Astrocyte (in vitro differentiated cells and primary cell): ENCODE measurements around the gene MRPL4. TPM values are rescaled to one million over a fixed set of nuclear protein-coding genes. Genes with fewer than 3 reads are reported as not detected.
A peak's percentile ranks its signal among the peaks of the same experiment; 100 is the strongest.

ENCODE experiments used
- DNase-seq: peaks from one replicate; pipeline ENCODE4 v3.0.0-alpha.2; 2010; ENCODE audit warnings: low read depth
- FAIRE-seq: peaks from 2 replicates; lab custom pipeline; 2011; peaks lifted over from hg19 to GRCh38; lab: Jason Lieb, UNC
- H2AFZ ChIP-seq: 2 replicates; pipeline ENCODE4 v1.6.0; 2012; ENCODE audit warnings: low read depth, low read length, inconsistent platforms
- H3K27ac ChIP-seq: 2 replicates; pipeline ENCODE4 v1.5.1; 2011; ENCODE audit warnings: low read depth, low read length, inconsistent platforms
- H3K27me3 ChIP-seq: 2 replicates; pipeline ENCODE4 v1.6.0; 2011; ENCODE audit warnings: low read length, inconsistent platforms; ENCODE audit not compliant: insufficient read depth
- H3K36me3 ChIP-seq: 2 replicates; pipeline ENCODE4 v1.5.1; 2011; ENCODE audit warnings: low read length, inconsistent platforms; ENCODE audit not compliant: insufficient read depth
- H3K4me1 ChIP-seq: 2 replicates; pipeline ENCODE4 v1.5.1; 2011; ENCODE audit warnings: low read length, inconsistent platforms; ENCODE audit not compliant: insufficient read depth
- H3K4me2 ChIP-seq: 2 replicates; pipeline ENCODE4 v1.6.0; 2012; ENCODE audit warnings: low read length, inconsistent platforms
- H3K4me3 ChIP-seq: 2 replicates; pipeline ENCODE4 v1.5.1; 2011; ENCODE audit warnings: low read depth, mild to moderate bottlenecking, low read length, inconsistent platforms; ENCODE audit not compliant: insufficient read depth
- H3K79me2 ChIP-seq: 2 replicates; pipeline ENCODE4 v1.6.0; 2012; ENCODE audit warnings: mild to moderate bottlenecking, low read length, inconsistent platforms; ENCODE audit not compliant: insufficient read depth
- H3K9ac ChIP-seq: 2 replicates; pipeline ENCODE4 v1.6.0; 2012; ENCODE audit warnings: mild to moderate bottlenecking, low read length, inconsistent platforms
- H3K9me3 ChIP-seq: 2 replicates; pipeline ENCODE4 v1.5.1; 2012; ENCODE audit warnings: low read depth, mild to moderate bottlenecking, low read length, inconsistent platforms; ENCODE audit not compliant: insufficient read depth
- H4K20me1 ChIP-seq: 2 replicates; pipeline ENCODE4 v1.6.0; 2012; ENCODE audit warnings: low read length, inconsistent platforms; ENCODE audit not compliant: insufficient read depth
- H3K27ac Mint-ChIP-seq: one replicate; pipeline ENCODE4 v1.8.0; 2021; ENCODE audit warnings: mild to moderate bottlenecking, mixed read lengths; ENCODE audit not compliant: unreplicated experiment
- H3K27me3 Mint-ChIP-seq: one replicate; pipeline ENCODE4 v1.8.0; 2021; ENCODE audit warnings: low read depth, mixed read lengths; ENCODE audit not compliant: unreplicated experiment
- H3K36me3 Mint-ChIP-seq: one replicate; pipeline ENCODE4 v1.8.0; 2021; ENCODE audit warnings: low read depth, mixed read lengths; ENCODE audit not compliant: unreplicated experiment
- H3K4me1 Mint-ChIP-seq: one replicate; pipeline ENCODE4 v1.8.0; 2021; ENCODE audit warnings: low read depth, mixed read lengths; ENCODE audit not compliant: unreplicated experiment
- H3K4me3 Mint-ChIP-seq: one replicate; pipeline ENCODE4 v1.8.0; 2021; ENCODE audit warnings: mild to moderate bottlenecking, moderate library complexity, mixed read lengths; ENCODE audit not compliant: unreplicated experiment
- H3K9me3 Mint-ChIP-seq: one replicate; pipeline ENCODE4 v1.8.0; 2021; ENCODE audit warnings: mild to moderate bottlenecking, mixed read lengths; ENCODE audit not compliant: unreplicated experiment
- EZH2 ChIP-seq: IDR thresholded peaks from 2 replicates; pipeline ENCODE4 v1.6.1; 2012; ENCODE audit warnings: mild to moderate bottlenecking, low read length, inconsistent platforms; ENCODE audit not compliant: insufficient read depth
- total RNA-seq: library from RNA; stranded (reverse); gene quantifications from 2 replicates; pipeline ENCODE4 v1.2.1, GENCODE V29; 2021
- TF ChIP-seq, protein P1 (sequence below): IDR thresholded peaks from 2 replicates; pipeline ENCODE4 v1.5.1; 2011; ENCODE audit warnings: low read depth, mild to moderate bottlenecking, inconsistent platforms, low read length, moderate library complexity; ENCODE audit not compliant: insufficient read depth

The MRPL4 gene
- total RNA-seq, 1 donor from 2014 or later = 60.3 TPM

DNA sequence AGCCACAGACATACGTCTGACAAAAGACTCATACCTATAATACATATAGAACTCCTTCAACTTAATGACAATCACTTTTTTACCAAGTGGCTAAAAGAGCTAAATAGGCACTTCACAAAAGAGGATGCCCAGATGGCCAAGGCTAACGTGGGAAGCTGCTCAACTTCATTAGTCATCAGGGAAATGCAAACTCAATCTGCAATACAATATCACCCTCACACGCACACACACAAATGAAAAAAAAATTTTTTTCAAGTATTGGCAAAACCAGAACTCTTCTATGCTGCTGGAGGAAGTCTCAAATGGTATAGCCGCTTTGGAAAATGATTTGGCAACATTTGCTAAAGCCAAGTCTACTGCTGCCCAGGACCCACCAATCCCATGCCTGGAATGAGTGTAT lies 42.7 kb upstream of the MRPL4 start:
- Mint-ChIP-seq H3K9me3 (peaks cover 9% of the 10 kb centered on the region), H3K27me3 (peaks cover 3% of the 10 kb centered on the region), H3K4me1 (peaks cover 11% of the 10 kb centered on the region), H3K4me3 (no peak overlapping the region), H3K36me3 (peaks cover 2% of the 10 kb centered on the region), H3K27ac (peak overlapping the region; percentile 58)
- Histone ChIP-seq H3K4me2 (no peak overlapping the region), H3K9ac (no peak overlapping the region), H4K20me1 (no peaks in the 10 kb centered on the region), H3K4me1 (peaks cover 19% of the 10 kb centered on the region), H3K79me2 (no peaks in the 10 kb centered on the region), H2AFZ (no peak overlapping the region), H3K36me3 (no peaks in the 10 kb centered on the region), H3K9me3 (no peaks in the 10 kb centered on the region), H3K27me3 (no peaks in the 10 kb centered on the region), H3K27ac (no peak overlapping the region), H3K4me3 (no peak overlapping the region)
- TF ChIP-seq, protein P1, sequence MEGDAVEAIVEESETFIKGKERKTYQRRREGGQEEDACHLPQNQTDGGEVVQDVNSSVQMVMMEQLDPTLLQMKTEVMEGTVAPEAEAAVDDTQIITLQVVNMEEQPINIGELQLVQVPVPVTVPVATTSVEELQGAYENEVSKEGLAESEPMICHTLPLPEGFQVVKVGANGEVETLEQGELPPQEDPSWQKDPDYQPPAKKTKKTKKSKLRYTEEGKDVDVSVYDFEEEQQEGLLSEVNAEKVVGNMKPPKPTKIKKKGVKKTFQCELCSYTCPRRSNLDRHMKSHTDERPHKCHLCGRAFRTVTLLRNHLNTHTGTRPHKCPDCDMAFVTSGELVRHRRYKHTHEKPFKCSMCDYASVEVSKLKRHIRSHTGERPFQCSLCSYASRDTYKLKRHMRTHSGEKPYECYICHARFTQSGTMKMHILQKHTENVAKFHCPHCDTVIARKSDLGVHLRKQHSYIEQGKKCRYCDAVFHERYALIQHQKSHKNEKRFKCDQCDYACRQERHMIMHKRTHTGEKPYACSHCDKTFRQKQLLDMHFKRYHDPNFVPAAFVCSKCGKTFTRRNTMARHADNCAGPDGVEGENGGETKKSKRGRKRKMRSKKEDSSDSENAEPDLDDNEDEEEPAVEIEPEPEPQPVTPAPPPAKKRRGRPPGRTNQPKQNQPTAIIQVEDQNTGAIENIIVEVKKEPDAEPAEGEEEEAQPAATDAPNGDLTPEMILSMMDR = no peak
- no peak for TF ChIP-seq EZH2
- DNase-seq = peak; percentile 70
- FAIRE-seq = no peak

- Mint-ChIP-seq H3K4me1 (peaks cover 11% of the 10 kb centered on the region), H3K9me3 (peaks cover 9% of the 10 kb centered on the region), H3K27ac (peak overlapping the region; percentile 14), H3K36me3 (peaks cover 2% of the 10 kb centered on the region), H3K27me3 (peaks cover 3% of the 10 kb centered on the region), H3K4me3 (no peak overlapping the region)
- Histone ChIP-seq H4K20me1 (no peaks in the 10 kb centered on the region), H3K4me2 (no peak overlapping the region), H3K36me3 (no peaks in the 10 kb centered on the region), H3K9ac (no peak overlapping the region), H3K27ac (no peak overlapping the region), H3K4me3 (no peak overlapping the region), H3K27me3 (no peaks in the 10 kb centered on the region), H3K4me1 (peaks cover 15% of the 10 kb centered on the region), H3K9me3 (no peaks in the 10 kb centered on the region), H2AFZ (no peak overlapping the region), H3K79me2 (no peaks in the 10 kb centered on the region)
- TF ChIP-seq, protein P1 = no peak
- TF ChIP-seq EZH2 = no peak
- DNase-seq (no peak), FAIRE-seq (no peak)
These were observed 41.0 kb upstream of the MRPL4 start for GRCh38 chr19:10211061-10211460.

DNA sequence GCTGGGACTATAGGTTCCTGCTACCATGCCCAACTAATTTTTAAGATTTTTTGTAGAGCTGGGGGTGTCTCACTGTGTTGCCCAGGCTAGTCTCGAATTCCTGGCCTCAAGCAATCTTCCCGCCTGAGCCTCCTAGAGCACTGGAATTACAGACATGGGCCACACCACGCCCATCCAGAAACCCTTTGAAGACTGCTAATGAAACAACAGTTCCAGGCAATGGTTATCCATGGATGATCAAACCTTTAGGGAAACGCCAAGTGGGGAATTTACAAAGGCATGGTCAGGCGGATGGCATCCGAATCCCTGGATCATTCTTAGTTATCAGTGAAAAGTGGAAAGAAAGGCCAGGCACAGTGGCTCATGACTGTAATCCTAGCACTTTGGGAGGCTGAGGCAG lies 40.3 kb upstream of the MRPL4 start:
- H3K4me3 ChIP-seq = no peak overlapping the region
- H2AFZ ChIP-seq = no peak overlapping the region
- FAIRE-seq (no peak), DNase-seq (no peak)
- Mint-ChIP-seq H3K9me3 (peaks cover 8% of the 10 kb centered on the region), H3K4me3 (no peak overlapping the region), H3K36me3 (peaks cover 2% of the 10 kb centered on the region), H3K4me1 (peaks cover 6% of the 10 kb centered on the region), H3K27me3 (peaks cover 3% of the 10 kb centered on the region), H3K27ac (no peak overlapping the region)
- H3K4me2 ChIP-seq = no peak overlapping the region
- no peak overlapping the region for H3K9ac ChIP-seq
- H3K27me3 ChIP-seq = no peaks in the 10 kb centered on the region
- TF ChIP-seq EZH2 = no peak
- no peaks in the 10 kb centered on the region for H3K36me3 ChIP-seq
- H3K9me3 ChIP-seq = no peaks in the 10 kb centered on the region
- H3K27ac ChIP-seq = no peak overlapping the region
- H3K4me1 ChIP-seq = peaks cover 9% of the 10 kb centered on the region
- H3K79me2 ChIP-seq = no peaks in the 10 kb centered on the region
- no peaks in the 10 kb centered on the region for H4K20me1 ChIP-seq
